ENCODE data around the gene ACOXL.
A peak's percentile ranks its signal among the peaks of the same experiment; 100 is the strongest.

The ACOXL gene

GRCh38 chr2:111048856-111049768 is 316.7 kb downstream of the ACOXL start:
- TF ChIP-seq, protein P1, sequence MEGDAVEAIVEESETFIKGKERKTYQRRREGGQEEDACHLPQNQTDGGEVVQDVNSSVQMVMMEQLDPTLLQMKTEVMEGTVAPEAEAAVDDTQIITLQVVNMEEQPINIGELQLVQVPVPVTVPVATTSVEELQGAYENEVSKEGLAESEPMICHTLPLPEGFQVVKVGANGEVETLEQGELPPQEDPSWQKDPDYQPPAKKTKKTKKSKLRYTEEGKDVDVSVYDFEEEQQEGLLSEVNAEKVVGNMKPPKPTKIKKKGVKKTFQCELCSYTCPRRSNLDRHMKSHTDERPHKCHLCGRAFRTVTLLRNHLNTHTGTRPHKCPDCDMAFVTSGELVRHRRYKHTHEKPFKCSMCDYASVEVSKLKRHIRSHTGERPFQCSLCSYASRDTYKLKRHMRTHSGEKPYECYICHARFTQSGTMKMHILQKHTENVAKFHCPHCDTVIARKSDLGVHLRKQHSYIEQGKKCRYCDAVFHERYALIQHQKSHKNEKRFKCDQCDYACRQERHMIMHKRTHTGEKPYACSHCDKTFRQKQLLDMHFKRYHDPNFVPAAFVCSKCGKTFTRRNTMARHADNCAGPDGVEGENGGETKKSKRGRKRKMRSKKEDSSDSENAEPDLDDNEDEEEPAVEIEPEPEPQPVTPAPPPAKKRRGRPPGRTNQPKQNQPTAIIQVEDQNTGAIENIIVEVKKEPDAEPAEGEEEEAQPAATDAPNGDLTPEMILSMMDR (IDR thresholded peaks at IDR 0.05; ENCODE audit: low read depth, low read length, poor library complexity, severe bottlenecking) = no peak
- TF ChIP-seq EZH2phosphoT487 (IDR thresholded peaks at IDR 0.05; ENCODE audit: borderline replicate concordance, low read length) = no peak
- H3K4me1 ChIP-seq (ENCODE audit: control insufficient read depth, low read length) = peaks cover 36% of the 10 kb centered on the region
- no peak overlapping the region for H3K4me3 ChIP-seq (ENCODE audit: low read length)
- no peaks in the 10 kb centered on the region for H3K9me2 ChIP-seq (replicated peaks; ENCODE audit: control insufficient read depth, low read length)
- no peaks in the 10 kb centered on the region for H3F3A ChIP-seq (ENCODE audit: control insufficient read depth, insufficient read depth)
- H3K9me3 ChIP-seq (ENCODE audit: control insufficient read depth, insufficient read depth, low read length) = no peaks in the 10 kb centered on the region
- H3K36me3 ChIP-seq (ENCODE audit: control insufficient read depth, low read length) = no peaks in the 10 kb centered on the region
- H3K27me3 ChIP-seq (ENCODE audit: control insufficient read depth, low read length) = no peaks in the 10 kb centered on the region
- no peak overlapping the region for H3K27ac ChIP-seq (ENCODE audit: low read depth, low read length)
- no peaks in the 10 kb centered on the region for H3K79me2 ChIP-seq (ENCODE audit: control insufficient read depth, low read length)
- no peaks in the 10 kb centered on the region for H4K20me1 ChIP-seq (ENCODE audit: control insufficient read depth, insufficient read depth, low read depth, low read length)
- no peak overlapping the region for H3K4me2 ChIP-seq (ENCODE audit: low read length)

- TF ChIP-seq, protein P1 (IDR thresholded peaks at IDR 0.05; ENCODE audit: low read depth, low read length, poor library complexity, severe bottlenecking) = no peak
- no peak for TF ChIP-seq EZH2phosphoT487 (IDR thresholded peaks at IDR 0.05; ENCODE audit: borderline replicate concordance, low read length)
- no peaks in the 10 kb centered on the region for H3K27me3 ChIP-seq (ENCODE audit: control insufficient read depth, low read length)
- H3K36me3 ChIP-seq (ENCODE audit: control insufficient read depth, low read length) = no peaks in the 10 kb centered on the region
- H3K27ac ChIP-seq (ENCODE audit: low read depth, low read length) = no peak overlapping the region
- no peaks in the 10 kb centered on the region for H3F3A ChIP-seq (ENCODE audit: control insufficient read depth, insufficient read depth)
- H4K20me1 ChIP-seq (ENCODE audit: control insufficient read depth, insufficient read depth, low read depth, low read length) = no peaks in the 10 kb centered on the region
- peak overlapping the region; percentile 41 for H3K4me2 ChIP-seq (ENCODE audit: low read length)
- H3K9me3 ChIP-seq (ENCODE audit: control insufficient read depth, insufficient read depth, low read length) = no peaks in the 10 kb centered on the region
- no peaks in the 10 kb centered on the region for H3K79me2 ChIP-seq (ENCODE audit: control insufficient read depth, low read length)
- peak overlapping the region; percentile 9; the same call in 1 of the 2 replicates for H3K4me3 ChIP-seq (ENCODE audit: low read length)
- H3K4me1 ChIP-seq (ENCODE audit: control insufficient read depth, low read length) = peaks cover 45% of the 10 kb centered on the region
- H3K9me2 ChIP-seq (replicated peaks; ENCODE audit: control insufficient read depth, low read length) = no peaks in the 10 kb centered on the region
Measured at GRCh38 chr2:111049792-111050640, 317.6 kb downstream of the ACOXL start.

DNA sequence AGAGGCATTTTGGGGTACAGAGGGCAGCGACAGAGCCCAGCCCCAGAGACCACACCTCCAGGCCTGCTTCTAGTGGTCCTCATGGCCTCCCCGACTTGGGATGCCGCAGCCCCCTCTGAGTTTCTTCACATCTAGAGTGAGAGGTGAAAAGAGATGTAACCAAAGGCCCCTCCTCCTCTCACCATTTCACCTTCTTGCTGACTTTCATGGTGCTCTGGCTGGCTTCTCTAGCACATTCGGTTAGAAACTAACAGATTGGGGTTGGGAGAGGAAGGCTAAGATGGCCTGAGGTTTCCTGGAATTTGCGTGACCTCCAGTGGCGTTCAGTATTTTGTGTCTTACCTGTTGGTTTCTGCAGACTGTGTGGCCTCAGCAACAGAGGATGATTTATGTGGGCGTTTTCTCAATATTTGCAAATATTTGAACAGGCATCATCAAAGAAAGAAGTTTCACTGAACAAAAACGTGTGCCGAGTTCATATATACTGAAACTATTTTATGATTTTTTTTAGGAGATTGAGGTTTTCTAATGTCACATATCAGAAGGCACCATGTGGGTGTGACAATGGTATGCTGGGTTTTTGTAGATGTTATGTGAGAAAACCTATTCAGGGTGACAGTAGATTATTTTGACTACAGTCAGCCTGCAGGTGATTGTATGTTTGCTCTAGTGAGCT is 318.5 kb downstream of the ACOXL start:
- no peaks in the 10 kb centered on the region for H3K9me2 ChIP-seq (replicated peaks; ENCODE audit: control insufficient read depth, low read length)
- H3K27me3 ChIP-seq (ENCODE audit: control insufficient read depth, low read length) = no peaks in the 10 kb centered on the region
- no peaks in the 10 kb centered on the region for H3F3A ChIP-seq (ENCODE audit: control insufficient read depth, insufficient read depth)
- no peaks in the 10 kb centered on the region for H3K9me3 ChIP-seq (ENCODE audit: control insufficient read depth, insufficient read depth, low read length)
- no peaks in the 10 kb centered on the region for H4K20me1 ChIP-seq (ENCODE audit: control insufficient read depth, insufficient read depth, low read depth, low read length)
- no peak overlapping the region for H3K27ac ChIP-seq (ENCODE audit: low read depth, low read length)
- no peak for TF ChIP-seq EZH2phosphoT487 (IDR thresholded peaks at IDR 0.05; ENCODE audit: borderline replicate concordance, low read length)
- TF ChIP-seq, protein P1 (IDR thresholded peaks at IDR 0.05; ENCODE audit: low read depth, low read length, poor library complexity, severe bottlenecking) = no peak
- H3K36me3 ChIP-seq (ENCODE audit: control insufficient read depth, low read length) = no peaks in the 10 kb centered on the region
- H3K4me2 ChIP-seq (ENCODE audit: low read length) = peak overlapping the region; percentile 41
- peaks cover 54% of the 10 kb centered on the region for H3K4me1 ChIP-seq (ENCODE audit: control insufficient read depth, low read length)
- no peak overlapping the region for H3K4me3 ChIP-seq (ENCODE audit: low read length)
- no peaks in the 10 kb centered on the region for H3K79me2 ChIP-seq (ENCODE audit: control insufficient read depth, low read length)
